KBM-7 (cell line): ENCODE data around the gene AGBL4.

Experiments
- DNase-seq: peaks from one replicate; pipeline ENCODE4 v3.0.0-alpha.2; 2015
- in situ Hi-C: fragments of 300-500 bp; cut with MboI; formaldehyde crosslinking; loops from 2 replicates; pipeline ENCODE4 v1.14.3; 2020; ENCODE audit warnings: low sequenced_read_pairs, low pct_unique_long_range_greater_than_20kb, mixed read lengths

The AGBL4 gene

DNA sequence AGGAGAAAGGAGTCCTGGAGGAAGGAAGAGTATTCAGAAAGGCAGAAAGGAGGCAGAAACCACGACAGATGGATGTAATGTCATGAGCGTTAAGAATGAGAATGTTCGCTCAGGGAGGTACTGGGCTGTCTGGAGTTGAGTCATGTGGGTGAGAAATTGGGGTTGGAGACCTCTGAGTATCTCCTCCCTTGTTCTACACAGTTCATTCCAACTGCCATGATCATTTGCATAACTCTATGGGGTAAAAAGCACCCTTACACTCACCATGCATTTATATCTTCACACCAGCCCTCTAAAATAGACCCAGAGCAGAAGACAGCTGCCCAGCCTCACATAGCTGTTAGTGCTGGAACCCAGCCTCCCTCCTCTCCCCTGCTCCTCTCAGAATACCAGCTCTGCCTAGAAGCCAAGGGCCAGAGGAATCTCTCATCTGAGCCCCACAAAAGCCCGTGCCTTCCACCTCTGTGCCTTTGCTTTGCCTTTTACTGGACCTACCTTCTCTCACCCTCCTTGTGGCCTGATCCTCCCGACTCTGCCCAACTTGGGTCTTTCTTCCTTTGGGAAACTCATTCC, 1332.2 kb downstream of the AGBL4 start:
- in situ Hi-C loops: no loop called here
- no peak for DNase-seq

DNA sequence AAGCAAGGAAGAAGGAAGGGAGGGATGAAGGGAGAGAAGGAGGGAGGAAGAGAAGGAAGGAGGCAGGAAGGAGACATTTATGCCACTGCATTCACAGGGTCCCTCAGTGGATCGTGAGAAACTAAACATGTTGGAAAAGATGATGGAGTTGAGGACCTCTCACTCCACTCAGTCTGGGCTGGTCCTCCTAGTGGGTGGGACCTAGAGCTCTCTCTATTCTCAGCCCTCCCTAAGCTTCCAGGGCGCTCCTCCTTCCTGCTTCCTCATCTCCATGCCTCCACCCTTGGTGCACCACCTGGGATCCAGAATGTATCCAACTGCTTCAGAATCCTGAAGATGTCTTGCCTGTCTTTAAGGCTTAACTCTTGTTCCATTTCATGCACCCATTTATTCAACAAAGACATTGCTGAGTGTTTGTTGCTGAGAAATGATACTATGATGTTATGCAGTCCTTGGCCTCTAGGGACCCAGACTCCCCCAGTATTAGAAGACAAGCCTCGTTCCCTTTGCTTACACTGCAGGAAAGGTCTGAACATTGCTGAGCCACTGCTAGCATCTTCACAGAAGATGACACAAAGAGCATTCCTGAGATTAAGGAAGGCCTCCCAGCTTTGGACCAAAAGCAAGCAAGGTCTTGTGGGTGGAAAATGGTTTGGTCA, 1335.5 kb downstream of the AGBL4 start:
- in situ Hi-C loops: no loop called here
- DNase-seq: peak; percentile 18

DNA sequence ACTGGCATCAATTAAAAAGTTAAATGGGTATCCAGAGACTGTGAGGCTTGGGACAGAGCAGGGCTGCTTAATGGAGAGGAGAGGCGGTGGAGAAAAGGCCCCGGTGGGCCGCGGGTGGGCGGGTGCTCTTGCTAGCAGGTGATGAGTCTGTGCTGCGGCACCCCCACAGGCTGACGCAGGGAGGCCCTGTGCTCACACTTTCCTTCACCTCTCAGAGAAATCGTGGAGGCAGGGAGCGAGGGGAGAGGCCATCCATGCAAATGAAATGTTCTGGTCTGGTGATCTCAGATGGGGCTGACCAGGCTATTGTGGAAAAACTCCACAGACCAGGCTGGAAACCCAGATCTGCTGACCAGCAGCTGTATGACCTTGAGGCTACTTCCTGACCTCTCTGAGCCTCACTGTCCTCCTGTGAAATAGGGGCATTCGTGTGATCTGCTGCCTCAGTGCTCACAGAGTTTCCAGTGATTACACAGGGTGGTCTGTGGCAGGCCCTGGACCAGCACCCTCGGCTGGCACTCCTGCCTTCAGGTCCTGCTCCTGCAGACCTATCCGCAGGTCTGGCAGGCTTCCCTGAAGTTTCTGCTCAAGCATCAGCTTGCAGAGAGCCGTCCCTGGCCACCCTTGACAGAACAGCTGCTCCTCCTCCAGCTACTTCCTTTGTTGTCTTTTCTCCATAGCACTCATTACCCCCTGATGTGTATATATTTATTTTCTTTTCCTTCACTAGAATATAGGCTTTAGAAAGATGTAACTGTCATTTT, 1336.3 kb downstream of the AGBL4 start:
- in situ Hi-C loops: no loop called here

DNA sequence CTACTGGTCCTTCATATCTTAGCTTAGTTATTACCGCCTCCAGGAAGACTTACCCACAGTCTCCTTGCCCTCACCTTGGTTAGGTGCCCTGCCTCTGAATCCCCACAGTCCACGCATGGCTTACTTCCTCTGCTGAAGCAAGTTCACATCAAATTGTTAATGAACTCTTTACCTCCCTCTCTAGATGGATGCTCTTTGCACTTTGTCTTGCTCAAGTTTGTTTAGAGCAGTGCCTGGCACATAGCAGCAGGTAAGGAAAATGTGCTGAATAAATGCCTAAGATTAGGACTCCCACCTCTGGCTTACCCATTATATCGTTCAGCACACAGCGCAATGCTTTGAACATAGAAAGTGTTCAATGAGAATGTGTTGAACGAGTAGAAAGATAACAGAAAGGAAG, 1337.6 kb downstream of the AGBL4 start:
- no peak for DNase-seq
- in situ Hi-C loops: no loop called here

More for the DNA sequence above, 1336.3 kb downstream of the AGBL4 start:
- no peak for DNase-seq

DNA sequence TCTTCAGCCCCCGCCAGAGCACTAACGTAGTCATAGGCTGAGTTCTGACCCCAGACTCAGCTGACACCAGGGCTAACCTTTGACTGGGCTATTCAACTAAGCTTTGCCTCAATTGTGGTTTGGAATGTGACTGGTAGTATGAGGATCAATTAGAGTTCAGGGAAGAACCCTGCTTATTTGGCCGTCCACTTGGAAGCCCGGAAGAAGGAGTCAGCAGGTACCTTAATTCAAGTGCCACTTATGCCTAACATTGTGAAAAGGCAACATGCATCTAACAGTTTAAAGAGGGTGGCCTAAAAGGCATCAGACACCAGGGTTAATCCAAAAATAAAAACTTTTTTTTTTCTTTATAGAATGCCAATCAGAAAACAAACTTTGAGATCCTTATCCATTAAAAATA, 1339.4 kb downstream of the AGBL4 start:
- in situ Hi-C loops: no loop called here
- no peak for DNase-seq

DNA sequence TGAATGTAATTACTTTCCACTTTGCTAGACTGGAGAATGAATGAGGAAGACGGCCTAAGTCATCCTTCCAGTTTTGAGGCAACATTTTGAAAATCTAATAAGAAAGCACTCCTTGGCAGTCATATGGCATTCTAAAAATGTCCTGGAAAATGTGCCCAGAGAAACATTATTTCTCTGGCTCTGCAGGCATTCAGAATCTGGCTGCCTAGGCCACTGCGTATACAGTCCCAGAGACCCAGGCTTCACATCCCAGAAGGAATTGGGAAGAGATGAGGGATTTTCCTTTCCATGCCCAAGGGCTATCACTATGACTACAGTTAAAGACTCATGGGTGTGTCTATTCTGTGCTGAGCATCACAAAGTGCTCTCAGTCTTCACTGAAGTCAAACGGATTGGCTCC, 1339.9 kb downstream of the AGBL4 start:
- in situ Hi-C loops: no loop called here
- no peak for DNase-seq

DNA sequence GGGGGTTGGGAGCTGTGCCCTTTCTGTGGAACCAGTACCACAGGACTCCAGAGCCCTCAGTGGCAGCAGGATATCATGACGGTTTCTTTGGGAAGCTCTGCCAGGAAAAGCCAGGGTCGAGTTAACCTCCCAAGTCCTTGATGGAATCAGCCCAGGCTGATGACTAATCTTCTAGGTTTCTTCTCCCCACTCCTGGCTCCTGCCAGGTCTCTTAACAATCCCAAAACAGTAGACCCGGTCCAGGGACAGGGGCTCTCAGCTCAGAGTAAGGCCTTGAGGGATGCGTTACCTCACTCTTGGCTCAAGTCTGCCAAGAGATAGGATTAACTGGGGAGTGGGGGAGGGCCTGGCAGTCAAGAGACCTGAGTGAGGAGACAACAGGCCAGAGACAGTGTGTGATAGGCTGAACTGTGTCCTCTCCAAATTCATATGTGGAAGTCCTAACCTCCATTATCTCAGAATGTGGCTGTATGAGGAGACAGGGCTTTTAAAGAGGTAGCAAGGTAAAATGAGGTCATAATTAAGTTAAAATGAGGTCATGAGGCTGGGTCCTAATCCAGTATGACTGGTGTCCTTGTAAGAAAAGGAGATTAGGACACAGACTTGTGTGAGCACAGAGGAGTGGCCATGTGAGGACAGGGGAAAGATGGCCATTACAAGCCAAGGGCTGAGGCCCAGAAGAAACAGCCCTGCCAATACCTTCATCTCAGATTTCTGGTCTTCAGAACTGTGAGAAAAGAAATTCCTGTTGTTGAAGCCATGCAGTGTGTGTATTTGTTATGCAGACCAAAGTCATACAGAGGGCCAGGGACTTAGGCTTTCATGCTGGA, 1342.1 kb downstream of the AGBL4 start:
- no peak for DNase-seq
- in situ Hi-C loops: no loop called here

DNA sequence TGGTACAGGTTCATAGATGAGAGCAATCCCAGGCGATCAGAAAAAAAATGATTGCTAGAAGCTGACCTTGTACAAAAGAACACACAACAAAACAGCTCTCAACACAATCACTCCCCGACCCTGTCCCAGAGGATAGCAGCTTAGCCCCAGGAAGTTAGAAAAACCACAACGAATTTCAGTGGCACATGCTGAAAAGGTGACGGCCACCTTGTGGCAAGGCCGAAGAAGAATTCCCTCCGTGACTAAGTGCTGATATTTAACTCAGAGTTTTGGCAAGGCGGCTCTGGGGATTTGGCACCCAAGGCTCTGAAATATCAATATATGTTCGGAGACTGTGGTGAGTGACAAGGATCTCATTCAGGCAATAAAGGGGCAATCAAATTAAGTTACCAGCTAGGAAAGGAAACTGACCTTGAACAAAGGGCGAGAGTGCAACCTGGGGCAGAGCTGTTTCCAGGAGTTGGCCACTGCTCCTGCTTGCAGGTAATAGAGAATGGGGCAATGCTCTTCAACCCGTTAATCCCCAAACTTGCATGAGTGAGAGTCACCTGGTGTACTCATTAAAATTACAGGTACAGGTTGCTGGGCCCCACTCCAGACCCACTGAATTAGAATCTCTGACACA, 1343.2 kb downstream of the AGBL4 start:
- in situ Hi-C loops: no loop called here
- no peak for DNase-seq

DNA sequence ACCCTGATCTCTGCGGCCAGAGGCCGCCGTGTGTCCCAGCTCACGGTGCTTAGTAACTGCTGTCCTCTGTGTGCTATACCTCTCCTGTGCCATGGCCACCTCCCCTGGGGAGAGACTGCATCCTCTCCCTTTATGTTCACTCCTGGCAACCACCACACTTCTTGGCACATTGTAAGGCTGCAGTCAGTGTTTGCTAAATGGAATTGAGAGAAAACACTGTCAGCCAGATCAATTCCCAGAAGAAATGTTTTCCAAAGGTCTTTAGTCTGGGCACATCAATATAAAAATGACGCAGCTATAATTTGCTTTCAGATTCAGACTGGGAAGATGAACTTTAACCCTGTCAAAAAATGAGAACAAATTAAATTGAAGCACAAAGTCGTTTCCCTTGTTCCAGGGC, 1343.9 kb downstream of the AGBL4 start:
- DNase-seq: no peak
- in situ Hi-C loops: no loop called here

DNA sequence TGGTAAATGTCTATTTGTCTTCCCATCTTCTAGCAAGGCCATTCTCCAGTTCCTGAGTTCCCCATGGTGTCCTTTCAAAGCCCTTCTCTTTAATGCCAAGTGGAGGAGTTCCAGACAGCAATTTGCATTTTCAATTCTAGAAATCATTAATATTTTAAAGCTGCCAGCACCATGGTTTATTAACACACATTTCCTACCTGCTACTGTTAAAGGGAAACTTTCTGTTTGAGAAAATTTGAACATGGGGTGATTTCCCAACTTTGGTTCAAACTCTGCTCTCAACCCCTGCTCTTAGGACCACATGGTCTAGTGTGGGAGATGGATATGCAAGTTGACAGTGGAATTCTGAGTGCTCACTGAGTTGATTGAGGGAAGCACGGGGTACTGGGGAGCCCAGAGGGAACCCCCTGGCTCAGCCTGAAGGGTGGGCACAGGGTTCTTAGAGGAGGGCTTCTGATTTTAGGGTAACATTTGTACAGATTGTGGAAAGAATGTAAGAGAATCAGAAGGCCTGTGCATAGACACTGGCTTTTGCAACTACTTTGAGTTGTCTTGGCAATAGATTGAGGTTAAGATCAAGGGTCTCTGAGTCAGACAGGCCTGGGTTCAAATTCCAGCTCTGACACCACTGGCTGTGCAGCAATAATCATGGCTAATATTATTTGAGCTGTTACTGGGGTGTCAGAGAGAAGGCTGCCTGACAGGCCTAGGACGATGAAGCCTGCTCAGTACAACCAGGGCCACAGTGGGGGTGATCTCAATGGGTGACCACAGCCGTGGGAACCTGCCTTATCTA, 1344.8 kb downstream of the AGBL4 start:
- in situ Hi-C loops: no loop called here
- no peak for DNase-seq

DNA sequence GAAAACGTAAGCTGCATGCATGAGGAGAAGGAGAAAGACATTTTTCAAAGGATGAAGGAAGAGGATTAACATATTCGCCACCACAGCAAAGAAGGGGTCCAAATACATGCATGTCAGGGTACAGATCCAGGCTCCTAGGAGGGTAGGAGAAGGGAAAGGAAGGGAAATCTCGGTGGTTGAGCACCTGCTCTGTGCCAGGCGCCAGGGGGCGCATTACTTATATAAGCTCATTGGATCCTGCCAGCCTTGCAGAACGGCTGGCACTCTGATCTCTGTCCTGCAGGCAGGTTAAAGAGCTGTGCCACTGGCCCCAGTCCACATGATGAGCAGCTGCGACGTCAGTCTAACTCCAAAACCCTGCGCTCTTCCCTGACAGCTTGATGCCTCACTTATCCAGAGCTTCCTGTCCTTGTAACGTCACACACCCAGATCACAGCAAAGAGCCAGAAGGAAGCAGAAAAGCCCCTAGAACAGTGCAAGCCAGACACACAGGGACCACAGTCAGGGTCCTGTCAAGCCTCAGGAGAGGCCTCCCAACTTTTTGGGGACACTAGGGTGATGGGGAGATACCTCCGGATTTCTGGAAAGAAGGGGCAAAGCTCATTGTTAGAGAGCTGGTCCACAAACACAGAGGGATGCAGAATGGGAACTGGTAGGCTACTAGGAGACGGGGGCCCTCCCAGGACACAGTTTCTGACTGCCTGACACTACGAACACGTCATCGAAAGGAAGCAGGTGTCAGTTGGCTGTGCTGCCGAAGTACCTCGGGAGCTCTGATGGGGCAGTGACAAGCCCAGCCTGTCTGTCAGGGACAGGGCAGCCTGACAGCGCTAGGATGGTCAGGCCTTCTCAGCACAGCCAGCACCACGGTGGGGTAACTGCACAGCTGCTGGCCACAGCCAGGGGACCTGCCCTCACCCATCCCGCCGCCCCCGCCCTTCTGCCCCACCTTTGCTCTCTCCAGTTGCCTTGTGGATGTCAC, 1346.2 kb downstream of the AGBL4 start:
- in situ Hi-C loops: no loop called here
- peak; percentile 60 for DNase-seq

DNA sequence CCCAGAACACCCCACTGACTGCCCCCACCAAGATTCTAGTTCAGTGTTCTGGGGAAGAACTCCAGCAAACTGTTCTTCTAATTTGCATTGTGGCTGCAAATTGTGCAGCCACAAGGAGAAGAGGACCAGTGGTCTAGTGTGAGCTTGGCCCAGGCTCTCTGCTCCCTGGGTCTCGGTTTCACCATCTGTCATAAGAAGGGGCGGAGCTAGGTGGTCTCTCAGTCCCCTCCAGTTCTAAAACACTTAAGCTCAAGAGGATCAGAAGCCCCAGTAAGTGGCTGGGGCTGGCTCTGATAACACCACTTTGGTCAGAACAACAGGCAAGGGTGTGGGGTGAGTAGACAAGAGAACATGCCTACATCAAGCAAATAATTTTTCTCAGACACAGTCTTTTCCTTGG, 1346.9 kb downstream of the AGBL4 start:
- DNase-seq: no peak
- in situ Hi-C loops: no loop called here

DNA sequence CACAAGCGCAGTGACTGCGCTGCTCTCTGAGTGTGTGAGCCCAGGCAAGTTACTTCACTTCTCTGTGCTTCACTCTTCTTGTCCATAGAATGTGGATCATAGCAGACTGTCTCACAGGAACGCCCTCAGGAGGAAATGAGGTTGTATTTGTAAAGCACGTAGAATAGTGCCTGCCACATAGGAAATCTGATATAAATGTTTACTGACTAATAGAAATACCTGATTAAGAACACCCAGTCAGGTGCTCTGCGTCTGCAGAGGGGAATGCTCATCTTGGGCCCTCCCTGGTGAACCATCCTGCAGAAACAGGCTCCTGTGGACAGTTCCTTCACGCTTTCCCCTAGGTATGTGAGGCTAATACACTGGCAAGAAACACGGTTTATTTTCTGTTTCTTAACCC, 1347.4 kb downstream of the AGBL4 start:
- in situ Hi-C loops: no loop called here

DNA sequence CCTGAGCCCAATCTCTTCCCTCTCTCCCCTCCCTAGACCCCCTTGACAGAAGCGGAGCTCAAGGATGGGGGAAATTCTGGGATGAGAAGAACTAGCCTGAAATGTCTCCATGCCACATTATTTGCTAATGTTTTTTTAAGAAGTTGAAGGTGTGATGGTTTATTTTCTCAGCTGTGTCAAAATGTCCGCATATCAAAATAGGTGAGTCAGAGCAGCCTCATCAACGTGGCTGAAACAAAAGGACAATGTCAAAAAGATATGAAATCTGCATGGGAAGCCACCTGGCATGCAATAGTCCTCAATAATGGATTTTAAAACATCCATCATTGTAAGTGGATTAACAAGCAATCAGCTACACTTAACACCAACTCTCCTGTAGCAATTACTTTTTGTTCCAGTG, 1348.5 kb downstream of the AGBL4 start:
- no peak for DNase-seq
- in situ Hi-C loops: no loop called here

More for the DNA sequence above, 1347.4 kb downstream of the AGBL4 start:
- no peak for DNase-seq

DNA sequence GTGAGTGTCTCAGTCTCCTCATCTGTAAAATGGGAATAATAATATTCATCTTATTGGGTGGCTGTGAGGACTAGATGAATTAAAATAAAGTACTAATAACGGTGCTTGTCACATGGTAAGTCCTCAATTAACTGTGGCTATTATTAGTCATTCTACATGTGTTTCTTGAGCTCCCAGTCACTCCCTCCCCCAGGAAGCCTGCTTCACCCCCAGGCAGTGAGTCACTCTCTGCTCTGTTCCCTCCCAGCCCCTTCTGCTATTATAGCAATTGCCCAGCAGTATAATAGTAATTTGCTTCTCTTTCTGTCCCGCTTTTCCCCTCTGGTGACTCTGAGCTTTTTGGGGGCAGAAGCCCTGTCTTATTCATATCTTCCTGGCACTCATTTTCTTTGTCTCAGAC, 1349.1 kb downstream of the AGBL4 start:
- no peak for DNase-seq
- in situ Hi-C loops: no loop called here

DNA sequence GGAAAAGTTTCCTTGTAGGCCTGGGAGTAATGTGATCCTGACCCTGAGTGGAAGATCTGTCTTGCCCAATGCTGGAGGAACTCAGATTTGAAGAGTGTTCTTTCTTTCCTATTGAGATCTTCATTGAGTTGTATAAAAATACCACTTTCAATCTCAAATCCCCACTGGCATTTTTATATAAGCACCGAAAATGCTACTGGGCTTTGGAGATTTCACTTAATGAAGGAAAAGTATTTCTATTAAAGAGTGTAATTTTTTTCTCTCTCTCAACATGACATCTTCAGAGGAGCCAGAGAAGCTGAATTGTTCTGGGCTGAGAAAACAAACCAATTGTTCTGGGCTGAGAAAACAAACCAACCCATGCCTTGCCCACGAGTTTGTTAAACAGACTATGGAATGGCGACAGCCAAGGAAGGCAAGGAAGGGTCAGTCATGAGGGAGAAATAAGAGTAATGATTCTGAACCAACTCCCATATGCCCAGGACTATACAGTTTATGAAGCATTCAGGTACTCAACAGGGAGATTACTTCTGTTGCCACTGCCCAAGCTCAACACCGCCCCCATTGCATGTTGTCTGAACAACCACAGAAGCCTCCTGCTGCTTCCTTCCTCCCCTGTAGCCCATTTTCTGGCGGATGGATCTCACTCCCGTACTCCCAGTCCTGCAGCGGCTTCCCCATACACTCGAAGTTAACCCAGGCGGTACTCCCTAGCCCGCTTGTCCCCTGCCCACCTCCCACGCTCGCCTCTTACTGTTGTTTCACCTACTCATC, 1350.2 kb downstream of the AGBL4 start:
- peak; percentile 28 for DNase-seq
- in situ Hi-C loops: no loop called here

DNA sequence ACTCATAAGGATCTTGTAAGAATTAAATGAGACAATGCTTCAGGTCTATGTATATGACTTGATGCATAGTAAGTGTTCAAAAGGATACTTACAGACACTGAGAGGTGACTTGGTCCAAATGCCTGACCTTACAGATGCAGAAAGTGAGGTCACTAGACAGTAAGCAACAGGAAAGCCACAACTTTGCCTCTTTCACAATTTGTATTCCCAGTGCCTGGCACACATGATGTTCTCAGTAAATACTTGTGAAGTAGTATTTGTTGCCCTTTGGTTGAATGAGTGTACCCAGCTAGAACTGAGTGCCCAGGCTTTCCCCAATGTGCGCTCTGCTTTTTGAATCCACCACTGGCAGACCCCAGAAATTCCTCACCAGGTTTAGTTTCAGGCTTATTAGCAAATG, 1352.2 kb downstream of the AGBL4 start:
- in situ Hi-C loops: no loop called here
- DNase-seq: no peak
